Liver (tissue), 9 donors: ENCODE results near the gene CNTN1. TPM values are rescaled to one million over a fixed set of nuclear protein-coding genes. Genes with fewer than 3 reads are reported as not detected.

Experiments used
- DNase-seq: peaks from one replicate; pipeline ENCODE4 v3.0.0-alpha.2; 2017; ENCODE audit warnings: low spot score
- H3K27ac ChIP-seq, 2 donors: one replicate each; pipeline ENCODE4 v1.7.0; 2013; ENCODE audit warnings: inconsistent platforms in 2 of 2, low read length in 2 of 2, control low read depth in 1 of 2, low read depth in 1 of 2, mild to moderate bottlenecking in 1 of 2
- H3K27me3 ChIP-seq, 4 donors: one replicate each; pipeline versions ENCODE4 v1.6.1 to v1.7.0; 2013; ENCODE audit warnings: low read length in 3 of 4, inconsistent platforms in 1 of 4, mild to moderate bottlenecking in 1 of 4, moderate library complexity in 1 of 4; ENCODE audit not compliant: control insufficient read depth in 4 of 4, insufficient read depth in 4 of 4
- H3K36me3 ChIP-seq, 4 donors: one replicate each; pipeline versions ENCODE4 v1.6.1 to v1.7.0; 2013; ENCODE audit warnings: low read length in 3 of 4, mild to moderate bottlenecking in 3 of 4, low read depth in 1 of 4, moderate library complexity in 1 of 4; ENCODE audit not compliant: control insufficient read depth in 4 of 4, insufficient read depth in 3 of 4
- H3K4me1 ChIP-seq, 4 donors: one replicate each; pipeline versions ENCODE4 v1.6.1 to v1.7.0; 2013; ENCODE audit warnings: low read length in 3 of 4, mild to moderate bottlenecking in 3 of 4, moderate library complexity in 1 of 4; ENCODE audit not compliant: control insufficient read depth in 4 of 4, insufficient read depth in 4 of 4
- H3K4me3 ChIP-seq, 3 donors: one replicate each; pipeline versions ENCODE4 v1.6.1 to v1.7.0; 2013; ENCODE audit warnings: low read length in 3 of 3, control low read depth in 1 of 3, low read depth in 1 of 3, mild to moderate bottlenecking in 1 of 3
- H3K9ac ChIP-seq, 2 donors: one replicate each; pipeline ENCODE4 v1.7.0; 2013; ENCODE audit warnings: low read length in 2 of 2, mild to moderate bottlenecking in 2 of 2, moderate library complexity in 2 of 2, control low read depth in 1 of 2, low read depth in 1 of 2
- H3K9me3 ChIP-seq, 4 donors: one replicate each; pipeline versions ENCODE4 v1.6.1 to v1.7.0; 2013; ENCODE audit warnings: low read length in 3 of 4; ENCODE audit not compliant: control insufficient read depth in 4 of 4
- FOXA2 ChIP-seq: IDR thresholded peaks from 2 replicates; pipeline ENCODE4 v1.6.1; 2016; ENCODE audit warnings: antibody characterized with exemption
- GABPA ChIP-seq, 2 donors: IDR thresholded peaks in 1 of 2; conservative IDR thresholded peaks in 1 of 2; 2 replicates each; pipeline ENCODE4 v1.6.1; 2016; ENCODE audit warnings: antibody characterized with exemption in 2 of 2, mild to moderate bottlenecking in 1 of 2, moderate library complexity in 1 of 2
- HNF4A ChIP-seq, 2 donors: conservative IDR thresholded peaks; 2 replicates each; pipeline ENCODE4 v1.6.1; 2016; ENCODE audit warnings: antibody characterized with exemption in 2 of 2, mild to moderate bottlenecking in 2 of 2
- HNF4G ChIP-seq: IDR thresholded peaks from 2 replicates; pipeline ENCODE4 v1.6.1; 2016; ENCODE audit warnings: antibody characterized with exemption
- NR2F2 ChIP-seq: IDR thresholded peaks from 2 replicates; pipeline ENCODE4 v1.6.1; 2016; ENCODE audit warnings: antibody characterized with exemption
- RAD21 ChIP-seq, 2 donors: IDR thresholded peaks; 2 replicates each; pipeline ENCODE4 v1.6.1; 2016; ENCODE audit warnings: antibody characterized with exemption in 2 of 2, mild to moderate bottlenecking in 2 of 2
- RXRA ChIP-seq, 2 donors: IDR thresholded peaks; 2 replicates each; pipeline ENCODE4 v1.6.1; 2017 to 2018; ENCODE audit warnings: antibody characterized with exemption in 2 of 2, mild to moderate bottlenecking in 1 of 2
- SP1 ChIP-seq: IDR thresholded peaks from 2 replicates; pipeline ENCODE4 v1.6.1; 2018; ENCODE audit warnings: antibody characterized with exemption, mild to moderate bottlenecking
- TAF1 ChIP-seq: conservative IDR thresholded peaks from 2 replicates; pipeline ENCODE4 v1.6.1; 2016; ENCODE audit warnings: antibody characterized with exemption, mild to moderate bottlenecking
- YY1 ChIP-seq: IDR thresholded peaks from 2 replicates; pipeline ENCODE4 v1.6.1; 2016; ENCODE audit warnings: antibody characterized with exemption, mild to moderate bottlenecking
- ZBTB33 ChIP-seq: IDR thresholded peaks from 2 replicates; pipeline ENCODE4 v1.6.1; 2016; ENCODE audit warnings: antibody characterized with exemption
- WGBS: extraction: QIAGEN DNeasy Blood & Tissue Kit; methylation state at CpG from one replicate; pipeline ENCODE4 v1.1.7; 2013; 5-methylcytosine and 5-hydroxymethylcytosine counted together
- polyA plus RNA-seq, 2 donors: library from polyadenylated mRNA; stranded (reverse) in 1 of 2; unstranded in 1 of 2; fragments of 200-250 nt in 1 of 2; fragments of >200 nt in 1 of 2; fragmentation: Nextera tagmentation in 1 of 2; extraction: Ambion mirVana in 1 of 2; gene quantifications; one replicate each; pipeline versions ENCODE4 v1.2.1 to v1.2.3, GENCODE V29; 2013 to 2015
- total RNA-seq, 2 donors: library from RNA; depleted of rRNA; stranded (reverse); fragments of >200 nt; gene quantifications; one replicate each; pipeline ENCODE4 v1.2.3, GENCODE V29; 2014
- TF ChIP-seq, protein P1 (sequence below): IDR thresholded peaks from 2 replicates; pipeline ENCODE4 v1.6.1; 2016; ENCODE audit warnings: antibody characterized with exemption
- TF ChIP-seq, protein P2 (sequence below): IDR thresholded peaks from 2 replicates; pipeline ENCODE4 v1.6.1; 2016; ENCODE audit warnings: antibody characterized with exemption, mild to moderate bottlenecking
- TF ChIP-seq, protein P3 (sequence below): fragments of 150-350 bp; IDR thresholded peaks from 2 replicates; pipeline ENCODE4 v1.5.1; 2017; ENCODE audit warnings: improper control_type of control experiment, low read depth, low read length; ENCODE audit not compliant: missing input control
- donor health status: healthy.
- donor health status: healthy.
- donor health status: healthy.
- donor health status: healthy.
- donor health status: healthy.

Gene CNTN1
- total and polyA plus RNA-seq, 4 donors: 0.03 to 1.2 (median 0.43) TPM

DNA sequence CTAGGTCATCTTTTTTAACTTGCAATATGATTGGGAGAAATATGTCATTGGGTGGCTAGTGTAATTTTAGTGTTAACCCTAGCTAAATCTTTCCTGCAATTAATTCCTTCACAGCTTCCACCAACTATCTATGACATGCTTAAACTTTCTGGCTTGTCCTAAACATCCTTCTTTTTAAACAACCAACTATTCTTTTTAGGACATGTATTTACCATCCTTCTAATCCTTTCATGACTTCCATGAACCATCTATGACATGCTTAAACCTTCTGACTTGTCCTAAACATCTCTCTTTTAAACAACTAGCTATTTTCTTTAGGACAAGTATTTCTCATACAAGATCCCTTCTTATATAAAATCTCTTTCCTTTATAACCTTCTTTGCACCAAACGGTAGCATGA is 316.2 kb downstream of the CNTN1 start:
- Histone ChIP-seq H3K27me3 (peaks cover 0 to 9% (median 0%) of the 10 kb centered on the region in 4 donors), H3K9me3 (peaks cover 18 to 56% (median 26%) of the 10 kb centered on the region in 4 donors), H3K4me3 (no peak overlapping the region), H3K36me3 (no peaks in the 10 kb centered on the region), H3K9ac (no peak overlapping the region), H3K27ac (no peak overlapping the region), H3K4me1 (no peaks in the 10 kb centered on the region)
- no peak for DNase-seq
- WGBS: 64% methylated on average over 1 of the region's 1 CpG
- TF ChIP-seq FOXA2 (no peak), TAF1 (no peak), SP1 (no peak), RXRA (IDR thresholded peaks at IDR 0.05) (no peak), HNF4G (no peak), RAD21 (IDR thresholded peaks at IDR 0.05) (no peak), ZBTB33 (no peak), NR2F2 (no peak), HNF4A (conservative IDR thresholded peaks at IDR 0.05) (no peak), GABPA (IDR thresholded peaks at IDR 0.05 in 1 of 2, conservative IDR thresholded peaks at IDR 0.05 in 1 of 2) (no peak)
- TF ChIP-seq, protein P1, sequence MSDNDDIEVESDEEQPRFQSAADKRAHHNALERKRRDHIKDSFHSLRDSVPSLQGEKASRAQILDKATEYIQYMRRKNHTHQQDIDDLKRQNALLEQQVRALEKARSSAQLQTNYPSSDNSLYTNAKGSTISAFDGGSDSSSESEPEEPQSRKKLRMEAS: no peak
- TF ChIP-seq, protein P2, sequence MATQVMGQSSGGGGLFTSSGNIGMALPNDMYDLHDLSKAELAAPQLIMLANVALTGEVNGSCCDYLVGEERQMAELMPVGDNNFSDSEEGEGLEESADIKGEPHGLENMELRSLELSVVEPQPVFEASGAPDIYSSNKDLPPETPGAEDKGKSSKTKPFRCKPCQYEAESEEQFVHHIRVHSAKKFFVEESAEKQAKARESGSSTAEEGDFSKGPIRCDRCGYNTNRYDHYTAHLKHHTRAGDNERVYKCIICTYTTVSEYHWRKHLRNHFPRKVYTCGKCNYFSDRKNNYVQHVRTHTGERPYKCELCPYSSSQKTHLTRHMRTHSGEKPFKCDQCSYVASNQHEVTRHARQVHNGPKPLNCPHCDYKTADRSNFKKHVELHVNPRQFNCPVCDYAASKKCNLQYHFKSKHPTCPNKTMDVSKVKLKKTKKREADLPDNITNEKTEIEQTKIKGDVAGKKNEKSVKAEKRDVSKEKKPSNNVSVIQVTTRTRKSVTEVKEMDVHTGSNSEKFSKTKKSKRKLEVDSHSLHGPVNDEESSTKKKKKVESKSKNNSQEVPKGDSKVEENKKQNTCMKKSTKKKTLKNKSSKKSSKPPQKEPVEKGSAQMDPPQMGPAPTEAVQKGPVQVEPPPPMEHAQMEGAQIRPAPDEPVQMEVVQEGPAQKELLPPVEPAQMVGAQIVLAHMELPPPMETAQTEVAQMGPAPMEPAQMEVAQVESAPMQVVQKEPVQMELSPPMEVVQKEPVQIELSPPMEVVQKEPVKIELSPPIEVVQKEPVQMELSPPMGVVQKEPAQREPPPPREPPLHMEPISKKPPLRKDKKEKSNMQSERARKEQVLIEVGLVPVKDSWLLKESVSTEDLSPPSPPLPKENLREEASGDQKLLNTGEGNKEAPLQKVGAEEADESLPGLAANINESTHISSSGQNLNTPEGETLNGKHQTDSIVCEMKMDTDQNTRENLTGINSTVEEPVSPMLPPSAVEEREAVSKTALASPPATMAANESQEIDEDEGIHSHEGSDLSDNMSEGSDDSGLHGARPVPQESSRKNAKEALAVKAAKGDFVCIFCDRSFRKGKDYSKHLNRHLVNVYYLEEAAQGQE: no peak

DNA sequence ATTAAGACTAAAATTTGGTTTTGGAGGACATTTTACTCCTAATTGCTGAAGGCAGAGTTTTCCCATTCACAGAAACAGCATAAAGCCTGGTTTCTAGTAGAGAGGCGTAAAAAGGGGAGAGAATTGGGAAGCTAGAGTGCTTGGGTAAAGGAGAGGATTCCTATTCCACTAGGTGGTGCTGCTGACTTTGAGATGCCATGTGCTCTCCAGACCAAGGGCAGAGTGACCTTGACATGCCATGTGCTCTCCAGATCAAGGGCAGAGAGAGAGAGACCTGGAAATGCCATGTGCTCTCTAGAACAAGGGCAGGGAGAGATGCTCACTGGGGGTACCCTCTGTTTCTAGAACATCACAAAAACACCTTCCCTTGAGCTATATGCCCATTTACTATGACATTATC is 319.7 kb downstream of the CNTN1 start:
- H3K9me3 ChIP-seq: peaks cover 15 to 43% (median 21%) of the 10 kb centered on the region in 4 donors
- H3K4me3 ChIP-seq: no peak overlapping the region
- TF ChIP-seq, protein P3, sequence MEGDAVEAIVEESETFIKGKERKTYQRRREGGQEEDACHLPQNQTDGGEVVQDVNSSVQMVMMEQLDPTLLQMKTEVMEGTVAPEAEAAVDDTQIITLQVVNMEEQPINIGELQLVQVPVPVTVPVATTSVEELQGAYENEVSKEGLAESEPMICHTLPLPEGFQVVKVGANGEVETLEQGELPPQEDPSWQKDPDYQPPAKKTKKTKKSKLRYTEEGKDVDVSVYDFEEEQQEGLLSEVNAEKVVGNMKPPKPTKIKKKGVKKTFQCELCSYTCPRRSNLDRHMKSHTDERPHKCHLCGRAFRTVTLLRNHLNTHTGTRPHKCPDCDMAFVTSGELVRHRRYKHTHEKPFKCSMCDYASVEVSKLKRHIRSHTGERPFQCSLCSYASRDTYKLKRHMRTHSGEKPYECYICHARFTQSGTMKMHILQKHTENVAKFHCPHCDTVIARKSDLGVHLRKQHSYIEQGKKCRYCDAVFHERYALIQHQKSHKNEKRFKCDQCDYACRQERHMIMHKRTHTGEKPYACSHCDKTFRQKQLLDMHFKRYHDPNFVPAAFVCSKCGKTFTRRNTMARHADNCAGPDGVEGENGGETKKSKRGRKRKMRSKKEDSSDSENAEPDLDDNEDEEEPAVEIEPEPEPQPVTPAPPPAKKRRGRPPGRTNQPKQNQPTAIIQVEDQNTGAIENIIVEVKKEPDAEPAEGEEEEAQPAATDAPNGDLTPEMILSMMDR: no peak
- TF ChIP-seq YY1 (no peak), RAD21 (IDR thresholded peaks at IDR 0.05) (peak in 1 of 2 donors; percentile 23)
- H3K27ac ChIP-seq: no peak overlapping the region
- WGBS: 91% methylated on average over 1 of the region's 1 CpG
- H3K36me3 ChIP-seq: no peaks in the 10 kb centered on the region
- peaks cover 0 to 12% (median 0%) of the 10 kb centered on the region in 4 donors for H3K27me3 ChIP-seq
- no peaks in the 10 kb centered on the region for H3K4me1 ChIP-seq
- DNase-seq: no peak
- H3K9ac ChIP-seq: no peak overlapping the region
